ENCODE results near the gene RXRB.

RXRB gene

DNA sequence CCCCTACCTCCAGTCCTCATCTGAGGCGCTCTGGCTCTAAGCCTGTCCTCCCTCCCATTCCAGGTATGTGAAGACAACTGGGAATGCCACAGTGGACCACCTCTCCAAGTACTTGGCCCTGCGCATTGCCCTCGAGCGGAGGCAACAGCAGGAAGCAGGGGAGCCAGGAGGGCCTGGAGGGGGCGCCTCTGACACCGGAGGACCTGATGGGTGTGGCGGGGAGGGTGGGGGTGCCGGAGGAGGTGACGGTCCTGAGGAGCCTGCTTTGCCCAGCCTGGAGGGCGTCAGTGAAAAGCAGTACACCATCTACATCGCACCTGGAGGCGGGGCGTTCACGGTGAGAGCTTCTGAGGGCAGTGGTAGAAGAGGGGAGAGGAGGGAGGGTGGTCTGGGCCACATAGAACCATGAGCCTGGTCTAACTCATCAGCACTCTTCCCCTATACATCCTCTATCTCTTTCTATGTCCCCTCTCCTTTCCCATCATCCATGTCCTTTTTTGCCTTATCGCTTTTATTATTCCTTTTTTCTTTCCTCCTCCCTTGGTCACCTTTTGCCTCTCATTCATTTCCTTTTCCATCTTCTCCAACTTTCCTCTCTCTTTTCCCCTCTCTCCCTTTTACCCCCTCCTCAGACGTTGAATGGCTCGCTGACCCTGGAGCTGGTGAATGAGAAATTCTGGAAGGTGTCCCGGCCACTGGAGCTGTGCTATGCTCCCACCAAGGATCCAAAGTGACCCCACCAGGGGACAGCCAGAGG, 11.4 kb upstream of the RXRB start:
- DNase-seq = no peak

DNA sequence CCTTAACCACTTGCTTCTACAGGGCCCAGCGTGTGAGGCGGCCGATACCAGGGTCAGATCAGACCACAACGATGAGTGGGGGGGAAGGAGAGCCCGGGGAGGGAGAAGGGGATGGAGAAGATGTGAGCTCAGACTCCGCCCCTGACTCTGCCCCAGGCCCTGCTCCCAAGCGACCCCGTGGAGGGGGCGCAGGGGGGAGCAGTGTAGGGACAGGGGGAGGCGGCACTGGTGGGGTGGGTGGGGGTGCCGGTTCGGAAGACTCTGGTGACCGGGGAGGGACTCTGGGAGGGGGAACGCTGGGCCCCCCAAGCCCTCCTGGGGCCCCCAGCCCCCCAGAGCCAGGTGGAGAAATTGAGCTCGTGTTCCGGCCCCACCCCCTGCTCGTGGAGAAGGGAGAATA, 10.7 kb upstream of the RXRB start:
- DNase-seq = no peak

- DNase-seq = no peak
Observed at GRCh38 chr6:33209856-33210255, 9.4 kb upstream of the RXRB start.

- peak; percentile 60 to 70 for DNase-seq
Observed at GRCh38 chr6:33208091-33208967, 7.9 kb upstream of the RXRB start, which contains the start of gene RING1. RING1 (plus strand) TSS chr6:33208500; CDS start chr6:33208823, 323 bp downstream.

DNA sequence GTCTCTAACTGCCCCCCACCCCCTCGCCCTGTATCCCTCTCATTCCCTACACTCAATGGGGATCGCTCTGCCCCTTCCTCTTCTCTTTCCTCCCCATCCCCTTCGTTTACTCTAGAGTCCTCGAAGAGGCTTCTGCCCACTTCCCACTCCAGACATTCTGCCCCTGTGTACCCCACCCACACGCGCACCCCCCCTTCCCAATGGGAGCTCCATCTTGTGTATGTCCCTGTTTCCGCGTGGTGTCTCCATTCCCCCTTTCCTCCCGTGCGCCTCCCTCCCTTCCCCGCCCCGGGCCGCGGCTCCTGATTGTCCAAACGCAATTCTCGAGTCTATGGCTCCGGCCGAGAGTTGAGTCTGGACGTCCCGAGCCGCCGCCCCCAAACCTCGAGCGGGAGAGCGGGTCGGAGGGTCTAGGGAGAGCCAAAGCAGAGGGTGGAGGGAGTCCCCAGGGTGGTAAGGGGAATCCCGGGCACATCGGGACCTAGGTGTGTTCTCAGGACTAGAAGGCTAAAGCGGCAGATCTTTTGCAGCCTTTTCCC, 7.2 kb upstream of the RXRB start:
- DNase-seq = peak in 1 of 2 experiments; percentile 25

DNA sequence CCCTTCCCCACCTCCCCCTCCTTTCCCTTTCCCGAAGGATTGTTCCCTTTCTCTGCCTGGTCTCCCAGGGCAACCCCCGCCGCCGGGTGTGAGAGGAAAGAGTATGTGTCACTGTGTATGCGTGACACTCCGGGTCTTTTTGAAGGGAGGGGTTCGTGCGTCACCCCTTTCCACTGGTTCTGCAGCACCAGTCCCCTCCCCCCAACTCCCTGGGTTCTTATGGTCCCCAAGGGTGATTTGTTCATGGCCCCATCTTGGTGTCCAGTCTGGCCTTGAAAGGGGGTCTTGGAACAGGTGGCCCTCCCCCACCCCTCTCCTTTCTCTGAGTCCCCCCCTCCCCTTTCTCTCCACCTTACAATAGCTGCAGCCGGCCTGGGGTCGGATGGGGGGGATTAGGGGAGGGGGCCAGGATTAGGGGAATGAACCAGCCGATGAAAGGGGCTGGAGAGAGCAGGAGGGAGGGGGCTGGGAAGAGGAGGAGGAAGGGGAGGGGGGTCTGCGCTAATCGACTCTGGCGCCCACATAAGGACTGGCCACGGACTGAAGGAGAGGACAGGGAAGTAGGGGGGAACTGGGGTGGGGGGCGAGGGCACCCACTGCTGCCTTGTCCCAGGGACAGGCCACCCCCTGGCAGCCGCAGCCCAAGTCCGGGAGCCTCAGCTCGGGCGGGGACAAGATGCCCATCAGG, 6.5 kb upstream of the RXRB start:
- no peak for DNase-seq

GRCh38 chr6:33206027-33206863, 5.8 kb upstream of the RXRB start:
- no peak for DNase-seq

- peak; percentile 16 to 35 for DNase-seq
Observed at GRCh38 chr6:33205191-33206026, 4.9 kb upstream of the RXRB start.

GRCh38 chr6:33204415-33205190, 4.1 kb upstream of the RXRB start, which contains the start of gene HSD17B8:
HSD17B8 (plus strand) TSS chr6:33204655; CDS start chr6:33204669, 14 bp downstream.
- DNase-seq = peak; percentile 81 to 82

GRCh38 chr6:33204165-33204414, 3.6 kb upstream of the RXRB start:
- no peak for DNase-seq

DNA sequence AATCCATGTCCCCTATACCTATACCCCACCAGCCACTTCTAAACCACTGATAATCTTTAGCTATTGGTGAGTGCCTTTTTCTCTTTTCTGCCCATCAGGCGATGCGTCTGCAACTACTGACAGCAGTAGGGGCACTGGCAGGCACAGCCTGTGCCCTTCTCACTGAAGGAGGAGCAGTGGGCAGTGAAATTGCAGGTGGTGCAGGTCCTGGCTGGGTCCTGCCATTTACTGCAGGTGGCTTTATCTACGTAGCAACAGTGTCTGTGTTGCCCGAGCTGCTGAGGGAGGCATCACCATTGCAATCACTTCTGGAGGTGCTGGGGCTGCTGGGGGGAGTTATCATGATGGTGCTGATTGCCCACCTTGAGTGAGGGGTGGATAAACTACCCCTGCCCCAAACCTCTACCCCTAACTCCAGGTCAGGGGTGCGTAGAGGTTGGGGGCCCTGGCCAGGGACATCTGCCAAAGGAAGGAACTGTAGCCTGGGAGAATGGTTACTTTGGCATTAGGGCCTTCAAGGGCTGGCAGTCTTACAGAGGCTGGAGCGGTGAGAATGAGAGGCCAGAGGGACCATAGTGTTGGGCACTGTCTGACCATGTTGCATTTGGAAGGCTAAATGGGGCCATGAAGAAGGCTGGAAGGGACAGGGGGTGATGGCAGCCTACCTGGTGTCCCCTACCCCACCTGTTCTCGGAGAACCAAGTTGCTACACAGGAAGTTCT, 3.1 kb upstream of the RXRB start:
- DNase-seq = no peak

DNA sequence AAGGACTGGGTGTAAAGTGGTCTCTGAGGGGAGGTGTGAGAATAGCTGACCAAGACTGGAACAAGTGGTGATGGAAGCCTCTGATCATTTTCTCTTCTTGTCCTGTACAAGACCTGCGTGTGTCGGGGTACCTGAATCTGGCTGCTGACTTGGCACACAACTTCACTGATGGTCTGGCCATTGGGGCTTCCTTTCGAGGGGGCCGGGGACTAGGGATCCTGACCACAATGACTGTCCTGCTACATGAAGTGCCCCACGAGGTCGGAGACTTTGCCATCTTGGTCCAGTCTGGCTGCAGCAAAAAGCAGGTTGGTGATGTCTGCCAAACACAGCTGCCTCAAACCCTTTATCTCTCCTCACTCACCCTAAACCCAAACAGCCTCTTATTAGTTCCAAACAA, 2.3 kb upstream of the RXRB start:
- no peak for DNase-seq

DNA sequence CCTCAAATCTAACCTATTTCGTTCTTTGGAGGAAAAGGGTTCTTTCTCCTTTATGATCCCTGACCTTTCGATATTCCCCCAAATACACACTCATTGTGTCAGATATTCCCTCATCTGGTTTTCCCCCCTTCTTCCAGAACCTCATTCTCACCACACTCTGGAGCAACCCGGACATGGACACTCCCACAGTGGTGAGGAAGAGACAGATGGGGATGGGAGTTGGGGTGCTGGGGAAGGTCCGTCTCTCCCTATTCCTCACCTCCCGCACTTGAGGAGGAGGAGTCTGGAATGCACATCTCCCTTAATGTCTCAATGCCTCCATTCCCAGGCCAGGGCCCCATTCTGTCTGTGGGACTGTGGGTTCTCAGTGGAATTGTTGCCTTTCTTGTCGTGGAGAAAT, 1.5 kb upstream of the RXRB start:
- DNase-seq = no peak

- DNase-seq = no peak
Observed at GRCh38 chr6:33201147-33201545, 681 bp upstream of the RXRB start.

GRCh38 chr6:33199687-33200218, 712 bp downstream of the RXRB start:
- DNase-seq = peak; percentile 32 to 58

GRCh38 chr6:33198853-33199436, 1.5 kb downstream of the RXRB start:
- DNase-seq = no peak

DNA sequence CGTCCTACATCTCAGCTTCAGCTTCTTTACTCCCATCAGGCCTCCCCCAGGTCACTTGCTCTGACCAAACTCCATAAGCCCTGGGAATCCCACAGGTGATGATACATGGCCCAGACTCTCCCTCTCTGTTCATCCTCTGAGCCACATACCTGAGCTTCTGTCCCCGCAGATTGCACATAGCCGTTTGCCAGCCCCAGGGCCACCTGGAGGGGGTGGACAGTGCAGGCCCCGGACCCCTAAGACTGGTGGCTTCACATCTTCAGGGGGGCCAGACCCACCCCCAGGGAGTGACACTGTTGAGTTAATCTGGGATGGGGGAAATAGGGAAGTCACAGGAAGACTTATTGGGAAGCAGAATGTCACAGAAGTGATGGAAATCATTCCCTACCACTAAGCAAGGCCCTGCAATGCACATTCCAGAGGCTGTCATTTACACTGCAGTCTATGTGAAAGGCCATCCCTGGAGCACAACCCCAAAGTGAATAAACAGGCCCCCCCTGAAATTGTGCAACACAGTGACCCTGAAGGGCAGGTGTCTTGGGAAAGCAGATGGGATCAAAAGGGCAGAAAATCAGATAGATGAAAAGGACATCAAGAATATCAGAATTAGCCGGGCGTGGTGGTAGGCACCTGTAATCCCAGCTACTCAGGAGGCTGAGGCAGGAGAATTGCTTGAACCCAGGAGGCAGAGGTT, 2.2 kb downstream of the RXRB start:
- DNase-seq = no peak

GRCh38 chr6:33197431-33198048, 2.9 kb downstream of the RXRB start:
- DNase-seq = peak; percentile 82 to 92

All from Kasumi-1 (cell line).